Measurements from ENCODE around the gene POTEC. TPM values are rescaled to one million over a fixed set of nuclear protein-coding genes. Genes with fewer than 3 reads are reported as not detected.
"Not testable (repeated sequence)": the region's sequence is repeated elsewhere in the genome, so short reads cannot be mapped to it uniquely, and the experiment has no call there.

Gene POTEC
- under 1 TPM in 2 of 4 donors, not detected in 2; 0.11 to 0.13 TPM for total RNA-seq

DNA sequence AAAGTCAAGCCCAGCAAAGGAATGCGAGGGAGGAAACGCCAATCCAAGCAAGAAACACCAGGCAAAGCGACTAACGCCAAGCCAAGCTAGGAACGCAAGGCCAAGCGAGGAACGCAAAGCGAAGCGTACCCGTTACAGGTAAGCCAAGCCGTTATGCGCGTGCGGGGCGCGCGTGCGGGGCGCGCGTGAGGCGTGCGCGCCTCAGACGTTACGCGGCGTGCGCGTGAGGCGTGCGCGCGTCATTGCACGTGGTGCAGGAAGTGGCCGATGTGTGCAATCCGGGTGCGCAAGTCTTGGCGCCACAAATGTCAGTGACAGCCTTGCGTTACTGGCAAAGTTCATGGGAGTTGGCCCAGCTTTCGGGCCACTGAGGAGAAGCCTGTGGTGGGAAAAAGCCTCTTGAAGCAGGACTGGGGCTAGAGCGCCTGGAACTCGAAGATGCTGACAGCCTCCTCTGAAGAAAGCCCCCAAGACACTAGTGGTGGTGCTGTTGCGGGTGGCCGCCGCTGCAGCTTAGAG lies at the start of gene POTEC:
Gene POTEC, minus strand, starts transcription at position 155 of the 519 bp plus-strand sequence. CDS start 454 bp downstream, outside the sequence.
- H3K9me3 ChIP-seq; H3K27ac ChIP-seq; H3K4me1 ChIP-seq; intact Hi-C loops (cut with DNase I); H3K36me3 ChIP-seq; DNase-seq; H3K27me3 ChIP-seq; H3K4me3 ChIP-seq (replicated peaks in 1 of 3): not testable (repeated sequence)
- WGBS, 2 donors = 95 to 97% methylated on average over 40 to 43 of the region's 46 CpGs

- Histone ChIP-seq H3K9me3 (no peaks in the 10 kb centered on the region), H3K27me3 (no peaks in the 10 kb centered on the region), H3K27ac (no peak overlapping the region), H3K4me3 (replicated peaks in 1 of 3) (no peak overlapping the region), H3K36me3 (no peaks in the 10 kb centered on the region), H3K4me1 (no peaks in the 10 kb centered on the region)
- intact Hi-C loops (cut with DNase I) = no loop called here
- no peak for DNase-seq
- no peak for TF ChIP-seq POLR2A (IDR thresholded peaks at IDR 0.05)
- TF ChIP-seq CTCF (IDR thresholded peaks at IDR 0.05) = no peak
- 70 to 75% methylated on average over 3 of the region's 3 CpGs for WGBS, 2 donors
These were observed 34.6 kb upstream of the POTEC start for GRCh38 chr18:14577971-14578370.

- H3K27me3 ChIP-seq; H3K9me3 ChIP-seq; H3K4me1 ChIP-seq; H3K27ac ChIP-seq; intact Hi-C loops (cut with DNase I); DNase-seq; H3K36me3 ChIP-seq; H3K4me3 ChIP-seq (replicated peaks in 1 of 3): not testable (repeated sequence)
- WGBS, 2 donors = 60 to 83% methylated on average over 1 of the region's 2 CpGs
These were observed 16.1 kb upstream of the POTEC start for GRCh38 chr18:14559502-14559901.

DNA sequence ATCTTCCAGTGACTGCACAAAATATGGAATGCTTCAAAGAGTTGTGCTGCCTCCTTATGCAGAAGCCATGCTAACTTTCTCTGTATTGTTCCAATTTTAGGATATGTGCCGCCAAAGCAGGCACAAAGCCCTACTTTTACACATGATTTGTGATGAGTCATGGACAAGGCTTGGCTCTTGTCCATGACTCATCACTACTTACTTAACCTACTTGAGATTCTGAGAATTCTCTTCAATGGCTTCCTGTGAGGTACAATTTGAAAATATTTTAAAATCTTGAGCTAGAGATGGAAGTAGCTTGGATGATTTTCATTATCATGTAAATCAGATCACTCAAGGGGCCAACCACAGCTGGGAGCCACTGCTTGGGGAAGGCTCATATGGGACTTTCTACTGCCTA lies 11.7 kb downstream of the POTEC start:
- 40 to 80% methylated on average over 1 of the region's 1 CpG for WGBS, 2 donors

DNA sequence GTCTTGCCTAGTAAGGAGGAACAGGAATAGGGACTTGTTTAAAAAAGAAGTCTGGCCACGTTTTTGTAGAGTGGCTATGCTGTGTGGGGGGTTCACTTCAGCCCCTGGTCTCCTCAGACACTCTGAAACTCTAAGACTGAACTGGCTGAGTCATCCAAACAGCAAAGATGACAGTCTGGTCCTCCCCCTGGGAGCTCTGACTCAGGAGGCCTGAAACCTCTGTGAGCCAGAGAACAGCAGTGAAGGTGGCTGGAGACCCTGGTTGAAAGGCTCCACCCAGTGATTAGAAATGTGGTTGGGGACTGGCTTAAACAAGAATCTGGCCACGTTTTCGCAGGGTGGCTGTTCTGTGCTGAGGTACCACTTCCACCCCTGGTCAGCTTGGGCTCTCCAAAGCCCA lies 32.7 kb downstream of the POTEC start:
- H3K27me3 ChIP-seq; H3K36me3 ChIP-seq; H3K4me1 ChIP-seq; H3K27ac ChIP-seq; DNase-seq; H3K4me3 ChIP-seq (replicated peaks in 1 of 3); H3K9me3 ChIP-seq; intact Hi-C loops (cut with DNase I): not testable (repeated sequence)
- 13 to 33% methylated on average over 1 of the region's 3 CpGs for WGBS, 2 donors

More for the DNA sequence above, 11.7 kb downstream of the POTEC start:
- H3K36me3 ChIP-seq; H3K9me3 ChIP-seq; H3K27ac ChIP-seq; DNase-seq; intact Hi-C loops (cut with DNase I); H3K4me1 ChIP-seq; H3K4me3 ChIP-seq (replicated peaks in 1 of 3); H3K27me3 ChIP-seq: not testable (repeated sequence)

DNA sequence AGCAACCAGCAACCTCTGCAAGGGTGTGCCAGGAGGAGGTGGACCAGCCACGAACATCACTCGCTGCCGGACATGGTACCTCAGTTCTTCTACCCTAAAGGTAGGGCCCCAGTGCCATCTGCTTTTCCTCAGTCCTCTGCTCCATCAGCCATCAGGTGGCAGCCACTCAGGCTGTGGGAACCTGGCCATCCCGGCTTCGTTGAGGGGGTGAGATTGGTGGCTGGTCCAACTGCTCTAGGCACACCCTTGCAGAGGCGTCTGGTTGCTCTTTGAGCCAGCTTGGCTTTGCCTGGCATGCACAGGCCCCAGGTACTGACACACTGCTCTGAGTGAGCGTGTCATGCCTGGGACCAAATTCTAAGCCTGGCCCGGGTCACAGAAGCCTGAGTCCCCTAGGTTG lies 39.7 kb downstream of the POTEC start:
- H3K4me3 ChIP-seq (replicated peaks in 1 of 3); H3K9me3 ChIP-seq; H3K4me1 ChIP-seq; DNase-seq; intact Hi-C loops (cut with DNase I); H3K36me3 ChIP-seq; H3K27ac ChIP-seq; H3K27me3 ChIP-seq: not testable (repeated sequence)
- 88 to 93% methylated on average over 4 to 5 of the region's 8 CpGs for WGBS, 2 donors

DNA sequence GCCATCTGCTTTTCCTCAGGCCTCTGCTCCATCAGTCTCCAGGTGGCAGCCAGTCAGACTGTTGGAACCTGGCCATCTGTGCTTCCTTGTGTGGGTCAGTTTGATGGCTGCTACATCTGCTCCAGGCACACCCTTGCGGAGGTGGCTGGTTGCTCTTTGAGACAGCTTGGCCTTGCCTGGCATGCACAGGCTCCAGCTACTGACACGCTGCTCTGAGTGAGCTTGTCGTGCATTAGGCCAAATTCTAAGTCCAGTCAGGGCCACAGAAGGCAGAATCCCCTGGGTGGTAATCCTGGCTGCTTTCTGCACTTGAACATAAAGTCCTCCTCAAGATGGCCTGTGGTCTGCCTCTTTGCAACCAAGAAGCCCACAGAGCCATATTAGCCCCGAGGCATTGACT lies 41.5 kb downstream of the POTEC start:
- H3K27me3 ChIP-seq; DNase-seq; H3K36me3 ChIP-seq; H3K9me3 ChIP-seq; intact Hi-C loops (cut with DNase I); H3K27ac ChIP-seq; H3K4me1 ChIP-seq; H3K4me3 ChIP-seq (replicated peaks in 1 of 3): not testable (repeated sequence)
- WGBS, 2 donors = 67 to 92% methylated on average over 3 to 4 of the region's 4 CpGs

DNA sequence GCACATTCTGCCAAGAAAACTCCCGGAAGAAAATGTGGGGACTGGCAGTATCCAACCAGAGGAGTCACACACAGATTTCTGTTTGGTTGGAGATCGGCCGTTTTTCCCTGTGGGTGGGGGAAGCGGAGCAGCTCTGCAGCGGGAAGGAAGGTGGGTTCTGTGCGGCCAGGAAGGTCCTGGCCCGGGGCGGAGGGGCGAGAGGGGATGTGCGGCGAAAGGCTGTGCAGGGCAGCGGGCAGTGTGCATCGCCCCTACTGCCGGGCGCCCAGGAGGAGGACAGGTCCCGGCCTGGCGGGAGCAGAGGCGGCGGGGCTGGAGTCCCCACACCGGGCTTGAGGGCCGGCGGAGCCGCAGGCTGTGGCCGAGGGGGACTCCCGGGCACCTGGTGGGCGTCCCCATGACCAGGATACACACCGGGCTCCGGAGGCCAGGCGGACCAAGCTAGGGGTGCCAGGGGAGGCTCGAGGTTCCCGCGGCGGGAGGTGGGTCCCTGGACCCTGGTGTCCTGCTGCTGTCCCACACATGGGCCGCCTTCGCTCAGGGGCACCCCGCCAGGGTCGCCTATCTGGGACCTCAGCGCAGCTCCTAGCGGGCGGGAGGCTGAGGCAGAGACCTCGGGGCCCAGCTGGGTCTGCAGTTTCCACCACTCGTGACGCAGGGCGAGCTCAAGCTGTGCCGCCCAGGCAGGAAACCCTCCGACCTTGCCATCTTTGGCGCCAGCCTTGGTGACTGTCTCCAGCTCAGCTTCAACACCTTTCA lies 54.0 kb downstream of the POTEC start:
- WGBS, 2 donors = 65 to 73% methylated on average over 27 to 32 of the region's 47 CpGs
- H3K9me3 ChIP-seq = not testable (repeated sequence)

DNA sequence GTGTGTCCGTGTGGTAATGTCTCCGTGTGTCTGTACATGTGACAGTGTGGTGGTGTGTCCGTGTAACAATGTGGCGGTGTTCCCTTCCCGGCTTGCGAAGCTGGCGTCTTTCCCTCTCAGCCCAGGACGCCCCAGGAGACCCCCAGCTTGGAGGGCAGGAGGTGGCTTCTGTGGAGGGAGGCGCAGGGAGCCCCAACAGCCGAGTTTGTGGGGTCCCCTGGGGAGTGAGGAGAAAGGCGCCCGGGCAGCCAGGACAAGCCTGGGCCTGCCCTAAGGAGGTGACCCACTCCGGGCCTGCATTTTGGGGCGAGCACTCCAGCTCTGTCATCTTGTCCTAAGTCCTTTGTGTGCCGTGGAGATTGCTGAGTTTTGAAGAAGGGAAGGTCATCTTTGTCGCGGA lies 54.6 kb downstream of the POTEC start:
- H3K27ac ChIP-seq; intact Hi-C loops (cut with DNase I); H3K36me3 ChIP-seq; H3K9me3 ChIP-seq; DNase-seq; H3K27me3 ChIP-seq; H3K4me1 ChIP-seq; H3K4me3 ChIP-seq (replicated peaks in 1 of 3): not testable (repeated sequence)
- WGBS, 2 donors = 94 to 98% methylated on average over 11 to 16 of the region's 17 CpGs

More for the DNA sequence above, 54.0 kb downstream of the POTEC start:
- H3K27ac ChIP-seq; H3K36me3 ChIP-seq; DNase-seq; H3K4me1 ChIP-seq; H3K4me3 ChIP-seq (replicated peaks in 1 of 3); H3K27me3 ChIP-seq; intact Hi-C loops (cut with DNase I): not testable (repeated sequence)

GRCh38 chr18:14486926-14487580 lies 56.3 kb downstream of the POTEC start:
- 81 to 95% methylated on average over 7 to 24 of the region's 42 CpGs for WGBS, 2 donors
- H3K4me3 ChIP-seq (replicated peaks in 1 of 3); H3K9me3 ChIP-seq; H3K27me3 ChIP-seq; DNase-seq; H3K27ac ChIP-seq; H3K36me3 ChIP-seq; H3K4me1 ChIP-seq; intact Hi-C loops (cut with DNase I): not testable (repeated sequence)

DNA sequence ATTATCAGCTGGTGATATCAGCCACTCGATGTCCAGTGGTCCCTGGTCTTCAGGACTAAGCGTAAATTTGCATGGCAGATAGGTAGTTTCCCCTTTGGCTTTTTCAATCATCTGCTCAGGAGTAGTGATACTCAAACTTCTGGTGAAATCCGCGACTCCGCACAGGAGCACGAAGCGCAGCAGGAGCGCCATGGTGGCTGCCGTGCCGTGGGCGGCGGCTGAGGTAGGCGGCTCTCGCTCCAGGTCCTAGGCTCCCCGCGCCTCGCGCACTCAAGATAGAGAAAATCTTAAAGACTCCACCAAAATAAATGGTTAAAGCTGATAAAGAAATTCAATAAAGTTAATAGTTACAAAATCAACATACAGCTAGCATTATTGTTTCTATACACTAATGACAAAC lies 64.3 kb downstream of the POTEC start:
- DNase-seq; H3K4me3 ChIP-seq (replicated peaks in 1 of 3); H3K27me3 ChIP-seq; H3K36me3 ChIP-seq; H3K27ac ChIP-seq; H3K4me1 ChIP-seq; intact Hi-C loops (cut with DNase I); H3K9me3 ChIP-seq: not testable (repeated sequence)
- WGBS, 2 donors = 93 to 95% methylated on average over 18 of the region's 18 CpGs

- intact Hi-C loops (cut with DNase I); H3K9me3 ChIP-seq; H3K36me3 ChIP-seq; H3K4me3 ChIP-seq (replicated peaks in 1 of 3); H3K27me3 ChIP-seq; H3K27ac ChIP-seq; DNase-seq; H3K4me1 ChIP-seq: not testable (repeated sequence)
- 97 to 99% methylated on average over 10 to 15 of the region's 15 CpGs for WGBS, 2 donors
These were observed 67.9 kb downstream of the POTEC start for GRCh38 chr18:14475520-14475919.
